K562 (cell line): ENCODE data around the gene PRM2. TPM values are rescaled to one million over a fixed set of nuclear protein-coding genes. Genes with fewer than 3 reads are reported as not detected.

Experiments used
- ATF7 ChIP-seq: fragments of 450-650 bp; IDR thresholded peaks from 2 replicates; pipeline ENCODE4 v1.7.1; 2014; ENCODE audit warnings: mild to moderate bottlenecking, moderate library complexity
- CEBPG ChIP-seq, 3 experiments: fragments of 200-800 bp in 1 of 3; sonication (Bioruptor generic) in 1 of 3; sonication (generic) in 1 of 3; formaldehyde crosslinking in 1 of 3; IDR thresholded peaks in 2 of 3; conservative IDR thresholded peaks in 1 of 3; 2 replicates each; pipeline versions ENCODE4 v1.6.1 to v1.8.0; 2016 to 2022; ENCODE audit warnings: missing compliant biosample characterization in 2 of 3, missing genetic modification characterization in 2 of 3, mild to moderate bottlenecking in 1 of 3, missing genetic modification reagents in 1 of 3
- ILK ChIP-seq: fragments of 450-650 bp; IDR thresholded peaks from 2 replicates; pipeline ENCODE4 v1.6.1; 2016; ENCODE audit warnings: missing genetic modification characterization, low read depth, mild to moderate bottlenecking, missing compliant biosample characterization, moderate library complexity, borderline replicate concordance
- NFXL1 ChIP-seq: fragments of 450-650 bp; formaldehyde crosslinking; IDR thresholded peaks from 2 replicates; pipeline ENCODE4 v1.4.0; 2021; ENCODE audit warnings: mild to moderate bottlenecking
- SMARCA5 ChIP-seq: fragments of 450-650 bp; IDR thresholded peaks from 2 replicates; pipeline ENCODE4 v1.6.1; 2016
- THRAP3 ChIP-seq: fragments of 450-650 bp; IDR thresholded peaks from 2 replicates; pipeline ENCODE4 v1.6.1; 2016; ENCODE audit warnings: mild to moderate bottlenecking, inconsistent platforms, borderline replicate concordance
- YY1 ChIP-seq, 3 experiments: IDR thresholded peaks; 2 replicates each; pipeline ENCODE4 v1.6.1; 2011; ENCODE audit warnings: low read length in 2 of 3, mild to moderate bottlenecking in 2 of 3, moderate library complexity in 2 of 3, borderline replicate concordance in 1 of 3, control low read depth in 1 of 3, low read depth in 1 of 3; ENCODE audit not compliant: insufficient read depth in 3 of 3, insufficient replicate concordance in 2 of 3, control insufficient read depth in 1 of 3, insufficient read length in 1 of 3; ENCODE audit errors: extremely low read depth in 1 of 3
- ZNF311 ChIP-seq: fragments of 250-450 bp; sonication (Bioruptor Pico); IDR thresholded peaks from 2 replicates; pipeline ENCODE4 v1.4.0; 2020; ENCODE audit warnings: mild to moderate bottlenecking, moderate library complexity
- ZNF766 ChIP-seq: fragments of 200-800 bp; sonication (Bioruptor generic); conservative IDR thresholded peaks from 2 replicates; pipeline ENCODE4 v1.6.1; 2016; ENCODE audit warnings: missing genetic modification characterization, missing compliant biosample characterization
- polyA plus RNA-seq, 8 experiments: library from polyadenylated mRNA; depleted of rRNA in 4 of 8; stranded (reverse) in 5 of 8; unstranded in 3 of 8; fragments of >200 nt; fragmentation: Nextera tagmentation in 2 of 8; fragmentation: Illumina TruSeq in 1 of 8; extraction: Ambion mirVana in 2 of 8; extraction: Trizol in 1 of 8; gene quantifications; 2 replicates each; pipeline versions ENCODE4 v1.2.1 to v1.2.3, GENCODE V29; 2011 to 2014; ENCODE audit warnings: inconsistent platforms in 1 of 8, missing spikeins in 1 of 8
- total RNA-seq, 7 experiments: library from RNA; depleted of rRNA in 6 of 7; stranded (reverse); fragments of >200 nt in 6 of 7; fragmentation: Illumina TruSeq in 2 of 7; extraction: Trizol in 2 of 7; gene quantifications; 2 replicates each; pipeline versions ENCODE4 v1.2.1 to v1.2.3, GENCODE V29; 2011 to 2021; ENCODE audit warnings: low replicate concordance in 1 of 7
- TF ChIP-seq, protein P1 (sequence below), 2 experiments: fragments of 150-350 bp in 1 of 2; IDR thresholded peaks; 2 replicates each; pipeline ENCODE4 v1.6.1; 2012 to 2016; ENCODE audit warnings: low read depth in 2 of 2, low read length in 2 of 2, mild to moderate bottlenecking in 1 of 2, moderate library complexity in 1 of 2
- TF ChIP-seq, protein P2 (sequence below): sonication (generic); formaldehyde crosslinking; IDR thresholded peaks from 2 replicates; pipeline ENCODE4 v1.8.0; 2022; ENCODE audit warnings: mild to moderate bottlenecking, missing genetic modification reagents

The PRM2 gene
- total and polyA plus RNA-seq, 9 of the 15 experiments (the other 6 are each of a cell fraction or from before 2014, with no cell fraction given): not detected

DNA sequence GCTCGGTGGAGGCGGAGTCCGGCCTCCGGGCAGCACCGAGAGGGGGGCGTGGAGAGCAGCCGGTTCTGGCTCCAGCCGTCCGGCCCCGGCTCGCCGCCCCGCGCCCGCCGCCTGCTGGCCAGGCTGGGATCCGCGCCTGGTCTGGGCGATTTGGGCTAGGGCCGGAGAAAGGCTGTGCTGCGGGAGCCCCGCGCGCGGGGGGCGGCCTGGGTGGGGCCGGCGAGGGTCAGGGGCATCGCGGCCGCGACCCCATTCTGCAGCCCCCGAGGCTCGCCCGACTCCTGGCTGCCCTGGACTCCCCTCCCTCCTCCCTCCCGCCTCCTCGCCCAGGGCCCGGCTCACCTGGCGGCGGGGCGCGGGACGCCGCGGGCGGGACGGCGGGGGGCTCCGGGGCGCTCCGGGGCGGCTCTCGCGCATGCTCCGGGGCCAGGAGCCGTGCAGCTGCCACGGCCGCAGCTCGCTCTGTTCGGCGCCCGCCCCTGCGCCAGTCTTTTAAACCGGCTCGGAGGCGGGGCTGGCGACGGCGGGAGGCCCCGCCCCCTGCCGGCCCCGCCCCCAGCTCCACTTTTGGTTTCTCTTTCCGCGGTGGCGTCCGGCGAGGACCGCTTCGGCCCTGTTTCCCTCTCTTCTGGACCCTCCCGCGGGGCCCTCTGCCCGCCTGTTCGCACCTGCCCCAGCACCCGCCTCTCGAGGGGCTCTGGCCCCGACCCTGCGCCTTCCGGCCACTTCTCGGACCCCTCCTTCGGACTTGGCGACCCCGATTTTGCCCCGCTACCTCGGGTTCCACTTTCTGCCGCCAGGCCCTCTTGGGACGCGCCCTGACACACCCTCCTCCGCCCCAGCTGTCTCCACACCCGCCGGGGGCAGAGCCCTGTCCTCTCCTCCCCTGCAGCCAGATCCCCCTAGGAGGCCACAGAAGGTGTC lies 20.3 kb downstream of the PRM2 start, which contains the start of gene SOCS1 (continued):
- TF ChIP-seq ZNF766 (CRISPR knock-in tag) (no peak), CEBPG (CRISPR knock-in tag; IDR thresholded peaks at IDR 0.05) (no peak), CEBPG (tag; conservative IDR thresholded peaks at IDR 0.05 in 1 of 2, IDR thresholded peaks at IDR 0.05 in 1 of 2) (no peak), YY1 (IDR thresholded peaks at IDR 0.05; ENCODE audit: borderline replicate concordance in 1 of 3, control insufficient read depth in 1 of 3, extremely low read depth in 1 of 3, insufficient read depth in 3 of 3, insufficient read length in 1 of 3, insufficient replicate concordance in 2 of 3, low read depth in 1 of 3, low read length in 2 of 3) (peak in 2 of 3 experiments; percentile 5 to 59), NFXL1 (no peak), ZNF311 (CRISPR knock-in tag) (no peak), ATF7 (peak; percentile 38; the same call in 1 of the 2 replicates), THRAP3 (no peak), ILK (tag) (no peak), SMARCA5 (no peak)
- TF ChIP-seq, protein P1, sequence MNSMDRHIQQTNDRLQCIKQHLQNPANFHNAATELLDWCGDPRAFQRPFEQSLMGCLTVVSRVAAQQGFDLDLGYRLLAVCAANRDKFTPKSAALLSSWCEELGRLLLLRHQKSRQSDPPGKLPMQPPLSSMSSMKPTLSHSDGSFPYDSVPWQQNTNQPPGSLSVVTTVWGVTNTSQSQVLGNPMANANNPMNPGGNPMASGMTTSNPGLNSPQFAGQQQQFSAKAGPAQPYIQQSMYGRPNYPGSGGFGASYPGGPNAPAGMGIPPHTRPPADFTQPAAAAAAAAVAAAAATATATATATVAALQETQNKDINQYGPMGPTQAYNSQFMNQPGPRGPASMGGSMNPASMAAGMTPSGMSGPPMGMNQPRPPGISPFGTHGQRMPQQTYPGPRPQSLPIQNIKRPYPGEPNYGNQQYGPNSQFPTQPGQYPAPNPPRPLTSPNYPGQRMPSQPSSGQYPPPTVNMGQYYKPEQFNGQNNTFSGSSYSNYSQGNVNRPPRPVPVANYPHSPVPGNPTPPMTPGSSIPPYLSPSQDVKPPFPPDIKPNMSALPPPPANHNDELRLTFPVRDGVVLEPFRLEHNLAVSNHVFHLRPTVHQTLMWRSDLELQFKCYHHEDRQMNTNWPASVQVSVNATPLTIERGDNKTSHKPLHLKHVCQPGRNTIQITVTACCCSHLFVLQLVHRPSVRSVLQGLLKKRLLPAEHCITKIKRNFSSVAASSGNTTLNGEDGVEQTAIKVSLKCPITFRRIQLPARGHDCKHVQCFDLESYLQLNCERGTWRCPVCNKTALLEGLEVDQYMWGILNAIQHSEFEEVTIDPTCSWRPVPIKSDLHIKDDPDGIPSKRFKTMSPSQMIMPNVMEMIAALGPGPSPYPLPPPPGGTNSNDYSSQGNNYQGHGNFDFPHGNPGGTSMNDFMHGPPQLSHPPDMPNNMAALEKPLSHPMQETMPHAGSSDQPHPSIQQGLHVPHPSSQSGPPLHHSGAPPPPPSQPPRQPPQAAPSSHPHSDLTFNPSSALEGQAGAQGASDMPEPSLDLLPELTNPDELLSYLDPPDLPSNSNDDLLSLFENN (IDR thresholded peaks at IDR 0.05; ENCODE audit: low read depth in 2 of 2, low read length in 2 of 2): no peak; a peak in 1 of 4 replicates
- TF ChIP-seq, protein P2, sequence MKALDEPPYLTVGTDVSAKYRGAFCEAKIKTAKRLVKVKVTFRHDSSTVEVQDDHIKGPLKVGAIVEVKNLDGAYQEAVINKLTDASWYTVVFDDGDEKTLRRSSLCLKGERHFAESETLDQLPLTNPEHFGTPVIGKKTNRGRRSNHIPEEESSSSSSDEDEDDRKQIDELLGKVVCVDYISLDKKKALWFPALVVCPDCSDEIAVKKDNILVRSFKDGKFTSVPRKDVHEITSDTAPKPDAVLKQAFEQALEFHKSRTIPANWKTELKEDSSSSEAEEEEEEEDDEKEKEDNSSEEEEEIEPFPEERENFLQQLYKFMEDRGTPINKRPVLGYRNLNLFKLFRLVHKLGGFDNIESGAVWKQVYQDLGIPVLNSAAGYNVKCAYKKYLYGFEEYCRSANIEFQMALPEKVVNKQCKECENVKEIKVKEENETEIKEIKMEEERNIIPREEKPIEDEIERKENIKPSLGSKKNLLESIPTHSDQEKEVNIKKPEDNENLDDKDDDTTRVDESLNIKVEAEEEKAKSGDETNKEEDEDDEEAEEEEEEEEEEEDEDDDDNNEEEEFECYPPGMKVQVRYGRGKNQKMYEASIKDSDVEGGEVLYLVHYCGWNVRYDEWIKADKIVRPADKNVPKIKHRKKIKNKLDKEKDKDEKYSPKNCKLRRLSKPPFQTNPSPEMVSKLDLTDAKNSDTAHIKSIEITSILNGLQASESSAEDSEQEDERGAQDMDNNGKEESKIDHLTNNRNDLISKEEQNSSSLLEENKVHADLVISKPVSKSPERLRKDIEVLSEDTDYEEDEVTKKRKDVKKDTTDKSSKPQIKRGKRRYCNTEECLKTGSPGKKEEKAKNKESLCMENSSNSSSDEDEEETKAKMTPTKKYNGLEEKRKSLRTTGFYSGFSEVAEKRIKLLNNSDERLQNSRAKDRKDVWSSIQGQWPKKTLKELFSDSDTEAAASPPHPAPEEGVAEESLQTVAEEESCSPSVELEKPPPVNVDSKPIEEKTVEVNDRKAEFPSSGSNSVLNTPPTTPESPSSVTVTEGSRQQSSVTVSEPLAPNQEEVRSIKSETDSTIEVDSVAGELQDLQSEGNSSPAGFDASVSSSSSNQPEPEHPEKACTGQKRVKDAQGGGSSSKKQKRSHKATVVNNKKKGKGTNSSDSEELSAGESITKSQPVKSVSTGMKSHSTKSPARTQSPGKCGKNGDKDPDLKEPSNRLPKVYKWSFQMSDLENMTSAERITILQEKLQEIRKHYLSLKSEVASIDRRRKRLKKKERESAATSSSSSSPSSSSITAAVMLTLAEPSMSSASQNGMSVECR (CRISPR knock-in tag): peak; percentile 96
